PC-3 (cell line): ENCODE data around the gene HIPK1.

Experiments
- EZH2 ChIP-seq: fragments of 300-600 bp; sonication (generic); IDR thresholded peaks from one replicate; pipeline ENCODE4 v1.6.1; 2017; ENCODE audit warnings: antibody characterized with exemption, mild to moderate bottlenecking, low read length; ENCODE audit not compliant: unreplicated experiment
- EZH2phosphoT487 ChIP-seq: fragments of 300-600 bp; sonication (generic); IDR thresholded peaks from 2 replicates; pipeline ENCODE4 v1.6.1; 2018; ENCODE audit warnings: mild to moderate bottlenecking, antibody characterized with exemption, low read length, borderline replicate concordance
- TF ChIP-seq, protein P1 (sequence below): fragments of 300-600 bp; sonication (generic); conservative IDR thresholded peaks from 2 replicates; pipeline ENCODE4 v1.5.1; 2017; ENCODE audit warnings: antibody characterized with exemption, low read depth, mild to moderate bottlenecking, low read length

DNA sequence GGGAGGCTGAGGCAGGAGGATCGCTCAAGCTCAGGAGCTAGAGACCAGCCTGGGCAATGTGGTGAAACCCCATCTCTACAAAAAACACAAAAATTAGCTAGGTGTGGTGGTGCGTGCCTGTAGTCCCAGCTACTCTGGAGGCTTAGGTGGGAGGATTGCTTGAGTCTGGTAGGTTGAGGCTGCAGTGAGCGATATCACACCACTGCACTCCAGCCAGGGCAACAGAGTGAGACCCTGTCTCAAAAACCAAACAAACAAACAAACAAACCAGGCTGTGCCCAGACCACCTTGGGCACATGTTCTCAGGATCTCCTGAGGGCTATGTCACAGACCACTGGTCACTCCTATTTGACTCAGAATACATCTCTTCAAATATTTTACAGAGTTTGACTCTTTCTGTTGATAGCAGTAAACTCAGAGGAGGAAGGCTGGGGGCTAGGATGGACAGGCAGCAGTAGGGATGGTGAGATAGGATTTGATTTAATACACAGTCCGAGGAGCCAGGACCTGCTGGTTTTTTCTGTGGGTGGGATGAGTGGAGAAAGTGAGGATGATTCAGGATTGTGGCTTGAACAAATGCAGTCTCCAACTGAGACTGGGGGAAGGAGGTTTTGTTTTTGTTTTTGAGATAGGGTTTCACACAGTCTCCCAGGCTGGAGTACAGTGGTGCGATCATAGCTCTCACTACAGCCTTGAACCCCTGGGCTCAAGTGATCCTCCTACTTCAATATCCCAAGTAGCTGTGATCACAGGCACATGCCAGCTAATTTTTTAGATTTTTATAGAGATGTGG, 96.7 kb downstream of the HIPK1 start:
- TF ChIP-seq, protein P1, sequence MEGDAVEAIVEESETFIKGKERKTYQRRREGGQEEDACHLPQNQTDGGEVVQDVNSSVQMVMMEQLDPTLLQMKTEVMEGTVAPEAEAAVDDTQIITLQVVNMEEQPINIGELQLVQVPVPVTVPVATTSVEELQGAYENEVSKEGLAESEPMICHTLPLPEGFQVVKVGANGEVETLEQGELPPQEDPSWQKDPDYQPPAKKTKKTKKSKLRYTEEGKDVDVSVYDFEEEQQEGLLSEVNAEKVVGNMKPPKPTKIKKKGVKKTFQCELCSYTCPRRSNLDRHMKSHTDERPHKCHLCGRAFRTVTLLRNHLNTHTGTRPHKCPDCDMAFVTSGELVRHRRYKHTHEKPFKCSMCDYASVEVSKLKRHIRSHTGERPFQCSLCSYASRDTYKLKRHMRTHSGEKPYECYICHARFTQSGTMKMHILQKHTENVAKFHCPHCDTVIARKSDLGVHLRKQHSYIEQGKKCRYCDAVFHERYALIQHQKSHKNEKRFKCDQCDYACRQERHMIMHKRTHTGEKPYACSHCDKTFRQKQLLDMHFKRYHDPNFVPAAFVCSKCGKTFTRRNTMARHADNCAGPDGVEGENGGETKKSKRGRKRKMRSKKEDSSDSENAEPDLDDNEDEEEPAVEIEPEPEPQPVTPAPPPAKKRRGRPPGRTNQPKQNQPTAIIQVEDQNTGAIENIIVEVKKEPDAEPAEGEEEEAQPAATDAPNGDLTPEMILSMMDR, result no peak
- TF ChIP-seq EZH2 (no peak), EZH2phosphoT487 (no peak)
